Activated naive CD4-positive, alpha-beta T cell (primary cell): ENCODE results near the gene OR2T6.
A peak's percentile ranks its signal among the peaks of the same experiment; 100 is the strongest.
"Not testable (repeated sequence)": the region's sequence is repeated elsewhere in the genome, so short reads cannot be mapped to it uniquely, and the experiment has no call there.

Experiments used
- DNase-seq, 4 experiments: peaks; one replicate each; lab custom pipeline; 2025; lab: John Stamatoyannopoulos, UW

OR2T6 gene

DNA sequence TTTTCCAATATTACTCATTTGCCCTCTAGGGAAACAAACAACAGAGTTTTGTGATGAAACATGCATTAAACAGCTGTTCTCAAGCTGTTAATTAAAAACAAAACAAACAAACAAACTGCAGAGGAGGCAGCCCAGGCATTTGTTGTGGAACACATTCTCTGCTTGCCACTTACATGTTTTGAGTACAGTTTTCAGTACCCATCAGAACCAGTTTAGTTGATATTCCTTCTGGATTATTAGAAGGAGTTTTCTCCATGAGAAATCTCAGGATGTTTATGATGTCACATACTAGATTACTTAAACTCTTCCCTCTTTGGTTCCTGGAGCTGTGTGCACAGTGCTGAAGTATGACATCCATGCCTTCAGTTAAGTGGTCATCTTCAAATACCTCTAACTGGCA lies at the start of gene OR2T6:
TSS of gene OR2T6 (plus strand) at position 301 of the 400 bp plus-strand sequence. CDS start 11,863 bp downstream, outside the sequence.
- DNase-seq: no peak

DNA sequence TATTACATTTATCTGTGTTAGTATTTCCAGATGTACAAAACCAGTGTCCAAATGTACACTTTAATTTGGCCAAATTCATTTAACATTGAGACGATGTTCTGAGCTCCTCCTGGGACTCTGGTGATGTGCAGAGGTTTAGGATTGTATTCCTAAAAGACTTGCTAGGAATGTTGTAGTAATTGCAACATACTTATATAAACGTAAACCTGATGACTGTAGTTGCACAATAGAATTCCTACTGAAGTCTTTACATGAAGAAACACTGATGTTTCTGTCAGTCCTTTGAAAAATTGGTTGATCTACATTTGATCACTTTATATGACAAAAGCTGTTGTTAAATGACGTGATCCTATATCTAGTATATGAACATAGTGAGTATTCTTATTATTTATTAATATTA lies 32.1 kb upstream of the OR2T6 start:
- no peak for DNase-seq

DNA sequence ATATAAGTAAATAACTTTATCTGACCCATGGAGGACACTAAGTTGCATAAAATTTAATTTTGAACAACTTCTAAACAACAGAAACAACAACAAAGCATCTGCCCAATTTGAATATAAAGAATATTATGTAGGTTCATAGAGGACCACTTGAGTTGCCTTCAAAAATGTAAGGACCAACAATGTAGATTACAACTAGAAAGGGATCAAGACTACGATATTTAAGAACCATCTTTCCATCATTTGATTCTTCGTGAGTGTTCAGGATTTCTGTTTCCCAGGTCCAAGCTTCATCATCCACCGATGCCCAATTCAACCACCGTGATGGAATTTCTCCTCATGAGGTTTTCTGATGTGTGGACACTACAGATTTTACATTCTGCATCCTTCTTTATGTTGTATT lies 27.1 kb upstream of the OR2T6 start, which contains the start of gene OR14C36:
TSS of gene OR14C36 (plus strand) at position 301 of the 400 bp plus-strand sequence. CDS start at position 301, 0 bp downstream.
- DNase-seq: no peak

GRCh38 chr1:248359415-248359814 lies 16.1 kb upstream of the OR2T6 start:
- no peak for DNase-seq

DNA sequence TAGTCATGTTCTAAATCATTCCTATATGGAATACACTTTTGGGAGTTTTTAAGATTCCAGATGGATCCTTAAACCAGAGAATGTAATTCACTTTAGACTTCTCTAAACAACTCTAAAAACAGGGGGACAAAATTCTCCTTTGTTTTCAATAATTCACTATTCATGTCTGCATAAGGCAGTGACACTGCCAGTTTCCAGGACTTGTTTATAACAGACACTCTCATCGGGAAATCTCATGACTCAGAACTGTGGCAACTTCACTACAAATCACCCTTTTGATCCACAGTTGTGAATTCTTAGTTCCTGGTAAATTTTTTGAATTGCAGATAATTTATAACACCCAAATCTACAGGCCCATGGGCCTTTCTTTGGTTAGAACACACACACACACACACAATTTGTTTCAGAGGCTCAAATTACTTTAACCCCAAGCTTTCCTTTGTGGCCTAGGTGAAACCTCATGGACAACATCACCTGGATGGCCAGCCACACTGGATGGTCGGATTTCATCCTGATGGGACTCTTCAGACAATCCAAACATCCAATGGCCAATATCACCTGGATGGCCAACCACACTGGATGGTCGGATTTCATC lies 14.3 kb upstream of the OR2T6 start, which contains the start of gene OR2T4:
TSS of gene OR2T4 (plus strand) at position 545 of the 595 bp plus-strand sequence. CDS start at position 545, 0 bp downstream.
- no peak for DNase-seq

DNA sequence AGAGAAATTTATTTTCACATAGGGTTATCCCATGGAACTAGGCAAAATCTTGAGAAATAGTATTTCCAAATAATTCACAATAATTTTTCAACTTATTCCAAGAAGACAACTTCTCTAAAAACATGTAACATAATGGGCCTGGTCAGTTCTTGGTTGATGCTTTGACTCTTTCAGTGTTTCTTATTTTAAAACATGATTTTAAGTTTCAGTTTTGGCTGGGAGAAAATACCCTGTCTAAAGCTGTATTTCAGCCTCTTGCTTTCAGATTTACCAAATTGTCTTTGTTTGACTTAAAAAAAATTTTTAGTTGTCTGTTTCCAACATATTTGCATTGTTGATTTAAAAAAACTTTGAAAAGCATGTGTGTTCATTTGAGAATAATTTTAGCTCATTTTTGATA lies 8.9 kb upstream of the OR2T6 start:
- no peak for DNase-seq

DNA sequence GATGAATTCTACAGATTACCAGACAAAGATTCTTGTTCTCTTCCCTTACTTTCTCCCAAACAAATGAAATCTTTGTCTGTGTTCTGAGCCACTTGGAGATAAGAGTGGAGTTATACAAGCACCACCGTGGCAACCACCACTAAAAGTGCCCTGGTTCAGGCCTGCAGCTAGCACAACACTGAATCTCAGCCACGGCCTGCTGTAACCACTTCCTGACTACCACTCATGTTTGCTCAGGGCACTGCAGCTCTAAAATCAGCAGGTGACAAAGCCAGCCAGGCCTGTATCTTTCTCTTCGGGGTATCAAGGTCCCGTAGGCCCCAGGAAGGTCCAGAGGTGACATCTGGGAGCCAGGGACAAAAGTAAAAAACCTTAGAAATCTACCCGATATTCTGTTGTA lies 3.2 kb upstream of the OR2T6 start:
- DNase-seq: no peak

DNA sequence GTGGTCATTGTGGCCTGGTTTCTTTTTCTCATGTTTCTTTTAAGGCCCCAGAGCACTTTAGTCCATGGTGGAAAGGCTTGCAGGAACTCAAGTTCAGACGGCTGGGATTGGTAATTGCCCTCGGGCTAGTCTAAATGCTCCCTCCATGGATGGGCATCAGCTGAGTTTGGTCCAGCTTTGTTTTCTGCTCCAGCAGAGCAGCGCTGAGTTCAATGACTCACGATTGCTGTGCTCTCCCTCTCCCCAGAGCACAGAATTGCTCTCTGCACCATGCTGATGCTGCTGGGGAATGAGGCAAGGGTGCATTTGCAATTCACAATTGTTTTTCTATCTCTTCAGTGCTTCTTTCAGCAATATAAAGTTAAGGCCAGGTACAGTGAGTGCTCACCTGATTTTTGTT lies 1.8 kb upstream of the OR2T6 start:
- no peak for DNase-seq

GRCh38 chr1:248376916-248377315 lies 1.4 kb downstream of the OR2T6 start:
- no peak for DNase-seq

DNA sequence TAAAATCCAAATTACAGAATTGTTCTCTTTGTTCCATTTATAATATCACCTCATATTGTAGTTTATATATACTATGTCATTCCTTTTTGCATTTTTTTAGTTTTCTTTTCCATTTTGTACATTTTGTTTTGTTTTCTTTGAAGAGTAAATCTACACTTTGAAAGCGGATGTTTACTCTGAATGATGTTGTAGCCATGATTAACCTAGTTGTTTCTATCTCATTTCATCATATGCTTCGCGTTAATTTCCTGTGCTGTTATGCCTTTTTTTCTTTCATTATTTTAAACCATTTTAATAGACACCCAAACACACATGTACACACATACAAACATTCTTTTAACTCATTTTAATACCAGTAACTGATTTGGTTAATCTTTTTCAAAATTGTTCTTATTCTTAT lies 5.3 kb downstream of the OR2T6 start:
- DNase-seq: no peak

- DNase-seq: no peak
Measured at GRCh38 chr1:248388426-248388825, 12.9 kb downstream of the OR2T6 start.

DNA sequence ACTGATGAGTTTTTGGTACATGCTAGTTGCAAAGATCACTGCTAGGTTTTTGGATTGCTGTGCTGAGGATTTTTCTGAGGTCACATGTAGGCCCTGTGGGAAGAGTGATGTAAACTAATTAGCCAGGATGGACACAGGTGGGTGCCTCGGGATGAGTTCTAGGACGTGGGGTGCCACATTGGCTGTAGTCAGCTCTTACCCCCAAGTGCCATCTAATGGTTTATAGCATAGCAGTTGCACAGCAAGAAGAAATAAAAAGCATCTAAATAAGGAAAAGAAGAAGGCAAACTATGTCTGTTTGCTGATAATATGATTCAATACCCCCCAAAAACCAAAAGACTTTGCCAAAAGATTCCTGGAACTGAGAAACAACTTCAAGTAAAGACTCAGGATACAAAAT lies 17.5 kb downstream of the OR2T6 start:
- no peak for DNase-seq

- DNase-seq: no peak
Measured at GRCh38 chr1:248402748-248403147, 27.2 kb downstream of the OR2T6 start, which contains the start of gene OR2T1. Gene OR2T1 (plus strand): TSS chr1:248403048. CDS start chr1:248406148, 3,100 bp downstream.

- peak; percentile 20 to 70 (median 50) for DNase-seq
Measured at GRCh38 chr1:248404024-248404423, 28.5 kb downstream of the OR2T6 start.

DNA sequence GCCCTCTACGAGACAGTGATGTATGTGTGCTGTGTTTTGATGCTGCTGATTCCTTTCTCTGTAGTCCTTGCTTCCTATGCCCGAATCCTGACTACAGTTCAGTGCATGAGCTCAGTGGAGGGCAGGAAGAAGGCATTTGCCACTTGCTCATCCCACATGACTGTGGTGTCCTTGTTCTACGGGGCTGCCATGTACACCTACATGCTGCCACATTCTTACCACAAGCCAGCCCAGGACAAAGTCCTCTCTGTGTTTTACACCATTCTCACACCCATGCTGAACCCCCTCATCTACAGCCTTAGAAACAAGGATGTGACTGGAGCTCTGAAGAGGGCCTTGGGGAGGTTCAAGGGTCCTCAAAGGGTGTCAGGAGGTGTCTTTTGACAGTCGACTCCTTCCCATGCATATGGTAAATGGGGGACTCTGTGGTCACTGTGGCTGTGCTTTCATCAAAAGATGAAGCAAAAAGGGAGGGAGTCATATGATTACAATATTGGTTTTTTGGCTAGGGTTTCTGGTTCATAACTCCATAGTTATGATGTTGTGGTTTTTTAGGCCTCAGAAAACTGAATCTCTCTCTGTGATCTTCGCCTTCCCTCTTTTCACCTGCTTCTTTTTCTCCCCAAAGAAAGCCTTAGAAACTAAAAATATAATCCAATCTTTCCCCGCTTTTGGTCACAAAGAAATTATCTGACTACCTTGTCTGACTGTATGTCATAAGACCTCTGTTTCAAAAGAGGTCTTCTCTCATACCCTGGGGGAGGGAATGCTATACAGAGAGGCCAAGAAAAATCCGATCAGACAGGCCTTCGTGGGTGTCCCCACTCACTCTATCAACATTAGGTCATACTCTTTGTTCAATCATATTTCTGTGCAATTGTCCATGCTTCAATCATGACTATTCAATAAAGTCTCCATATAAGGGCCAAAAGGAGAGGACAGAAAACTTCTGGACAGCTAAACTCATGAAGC lies 31.5 kb downstream of the OR2T6 start:
- no peak for DNase-seq

- DNase-seq: no peak
Measured at GRCh38 chr1:248416226-248416625, 40.7 kb downstream of the OR2T6 start.

- DNase-seq: no peak
Measured at GRCh38 chr1:248417854-248418253, 42.3 kb downstream of the OR2T6 start.

DNA sequence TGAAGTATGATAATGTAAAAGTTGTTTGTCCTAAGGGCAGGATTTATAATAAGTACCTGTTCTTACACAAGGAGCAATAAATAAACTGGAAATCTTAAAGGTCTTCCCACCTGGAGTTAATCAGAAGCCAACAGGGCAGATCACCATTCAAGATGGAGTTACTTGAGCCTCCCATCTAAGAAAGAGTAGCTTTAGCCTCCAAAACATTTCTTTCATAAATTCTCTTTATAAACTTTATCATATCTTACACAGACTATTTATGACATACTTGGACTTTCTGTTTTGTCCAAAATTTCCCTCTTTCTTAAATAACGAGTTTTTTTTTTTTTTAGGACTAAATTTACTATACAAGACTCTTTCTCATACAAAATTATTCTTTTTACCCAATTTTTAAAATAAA lies 45.8 kb downstream of the OR2T6 start:
- DNase-seq: no peak

DNA sequence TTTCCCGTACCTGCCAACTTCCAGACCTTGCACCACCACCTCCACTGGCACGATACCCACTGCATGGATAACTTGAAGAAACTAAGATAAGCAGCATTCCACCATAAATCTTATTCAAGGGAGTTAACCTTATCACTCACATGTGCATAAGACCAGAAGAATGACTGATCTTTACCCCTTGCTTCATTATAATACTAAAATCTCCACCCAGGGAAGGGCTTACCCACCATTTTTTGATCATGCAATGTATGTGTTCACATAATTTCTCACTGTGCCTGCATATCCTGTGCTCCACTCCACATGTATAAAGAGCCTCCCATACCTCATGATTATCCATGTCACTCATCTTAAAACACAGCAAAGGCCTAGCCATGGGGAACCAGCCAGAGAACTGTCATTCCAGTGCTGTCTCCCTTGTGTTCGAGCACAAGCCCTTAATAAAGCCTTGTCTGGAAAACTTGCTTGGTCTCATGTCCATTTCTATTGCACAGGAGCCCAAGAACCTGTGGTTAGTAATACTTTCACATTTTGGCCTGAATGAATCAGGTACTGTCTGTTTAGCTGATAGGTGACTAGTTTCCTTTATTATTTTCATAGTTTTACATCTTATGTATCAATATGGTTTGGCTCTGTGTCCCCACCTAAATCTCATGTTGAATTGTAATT lies 52.1 kb downstream of the OR2T6 start:
- not testable (repeated sequence) for DNase-seq

- DNase-seq: not testable (repeated sequence)
Measured at GRCh38 chr1:248428192-248428533, 52.6 kb downstream of the OR2T6 start.

GRCh38 chr1:248431683-248432082 lies 56.1 kb downstream of the OR2T6 start:
- not testable (repeated sequence) for DNase-seq

DNA sequence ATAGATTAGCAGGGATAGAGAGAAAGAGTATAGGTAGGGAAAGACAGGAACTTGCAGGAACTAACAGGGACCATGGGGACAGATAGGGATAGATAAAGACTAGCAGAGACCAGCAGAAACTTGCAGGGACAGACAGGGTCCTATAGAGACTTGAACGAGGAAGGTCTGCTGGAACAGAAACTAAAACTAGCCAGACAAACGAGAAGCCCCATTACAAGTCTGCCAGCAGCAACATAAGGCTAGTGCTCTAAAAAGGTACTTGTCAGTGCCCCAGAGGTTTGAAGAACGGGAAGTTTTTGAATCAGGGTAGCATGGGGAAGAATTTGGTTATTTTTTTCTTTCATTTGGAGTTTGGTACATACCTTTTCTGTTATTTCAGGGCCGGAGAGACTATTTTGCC lies 56.7 kb downstream of the OR2T6 start:
- not testable (repeated sequence) for DNase-seq
